Neuron (in vitro differentiated cells): ENCODE measurements around the gene PAPSS2.

Experiments
- H2AFZ ChIP-seq: one replicate; pipeline ENCODE4 v1.6.1; 2013; ENCODE audit warnings: low read depth, mild to moderate bottlenecking, inconsistent platforms, low read length, moderate library complexity
- H3K27me3 ChIP-seq: one replicate; pipeline ENCODE4 v1.6.1; 2013; ENCODE audit warnings: low read length; ENCODE audit not compliant: insufficient read depth
- H3K36me3 ChIP-seq: one replicate; pipeline ENCODE4 v1.6.1; 2013; ENCODE audit warnings: low read length; ENCODE audit not compliant: insufficient read depth
- H3K4me1 ChIP-seq: one replicate; pipeline ENCODE4 v1.6.1; 2013; ENCODE audit warnings: low read length; ENCODE audit not compliant: insufficient read depth
- H3K4me3 ChIP-seq: 2 replicates; pipeline ENCODE4 v1.5.1; 2013; ENCODE audit warnings: mild to moderate bottlenecking, low read length, moderate library complexity
- H3K9me3 ChIP-seq: one replicate; pipeline ENCODE4 v1.6.1; 2013; ENCODE audit warnings: low read length

PAPSS2 gene

DNA sequence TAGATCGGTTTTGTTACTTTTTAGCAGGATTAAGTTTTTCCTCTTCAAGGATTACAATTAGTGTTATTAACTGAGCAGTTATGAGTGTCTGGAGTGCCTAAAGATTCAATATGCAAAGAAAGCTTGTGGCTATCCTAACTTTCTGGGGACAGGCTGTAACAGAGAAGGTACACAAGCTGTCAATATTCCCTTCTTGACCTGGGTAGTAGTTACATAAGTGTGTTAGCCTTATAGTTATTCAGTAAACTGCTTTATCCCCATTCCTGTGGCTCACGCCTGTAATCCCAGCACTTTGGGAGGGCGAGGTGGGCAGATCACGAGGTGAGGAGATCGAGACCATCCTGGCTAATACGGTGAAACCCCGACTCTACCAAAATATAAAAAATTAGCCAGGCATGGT, 126.7 kb downstream of the PAPSS2 start:
- Histone ChIP-seq H3K27me3 (no peaks in the 10 kb centered on the region), H3K4me3 (no peak overlapping the region), H2AFZ (no peak overlapping the region), H3K36me3 (peaks cover 59% of the 10 kb centered on the region), H3K4me1 (no peaks in the 10 kb centered on the region), H3K9me3 (peaks cover 2% of the 10 kb centered on the region)

- Histone ChIP-seq H2AFZ (no peak overlapping the region), H3K4me1 (no peaks in the 10 kb centered on the region), H3K36me3 (peaks cover 56% of the 10 kb centered on the region), H3K9me3 (no peaks in the 10 kb centered on the region), H3K27me3 (no peaks in the 10 kb centered on the region), H3K4me3 (no peak overlapping the region)
Measured at GRCh38 chr10:87790185-87790584, 130.5 kb downstream of the PAPSS2 start.

GRCh38 chr10:87794285-87794684, 134.6 kb downstream of the PAPSS2 start:
- H2AFZ ChIP-seq: no peak overlapping the region
- H3K9me3 ChIP-seq: peaks cover 10% of the 10 kb centered on the region
- no peak overlapping the region for H3K4me3 ChIP-seq
- no peaks in the 10 kb centered on the region for H3K4me1 ChIP-seq
- no peaks in the 10 kb centered on the region for H3K27me3 ChIP-seq
- H3K36me3 ChIP-seq: peaks cover 67% of the 10 kb centered on the region
